Embryonic facial prominence (tissue), 1 donor: ENCODE data around the gene OCA2.
"Not testable (repeated sequence)": the region's sequence is repeated elsewhere in the genome, so short reads cannot be mapped to it uniquely, and the experiment has no call there.

Source experiments
- DNase-seq: peaks from one replicate; pipeline ENCODE4 v3.0.0-alpha.2; 2016; ENCODE audit errors: extremely low spot score

Gene OCA2

GRCh38 chr15:27771892-27772291, 327.2 kb downstream of the OCA2 start:
- no peak for DNase-seq

GRCh38 chr15:27770769-27771554, 328.2 kb downstream of the OCA2 start:
- DNase-seq = no peak

- no peak for DNase-seq
These were observed 329.0 kb downstream of the OCA2 start for GRCh38 chr15:27770086-27770607.

GRCh38 chr15:27769652-27770051, 329.5 kb downstream of the OCA2 start:
- no peak for DNase-seq

- no peak for DNase-seq
These were observed 330.2 kb downstream of the OCA2 start for GRCh38 chr15:27768732-27769475.

GRCh38 chr15:27767918-27768640, 331.0 kb downstream of the OCA2 start:
- DNase-seq = no peak

- not testable (repeated sequence) for DNase-seq
These were observed 331.7 kb downstream of the OCA2 start for GRCh38 chr15:27767430-27767829.

- DNase-seq = no peak
These were observed 334.8 kb downstream of the OCA2 start for GRCh38 chr15:27764339-27764738.

GRCh38 chr15:27763514-27763913, 335.6 kb downstream of the OCA2 start:
- no peak for DNase-seq

GRCh38 chr15:27762471-27762870, 336.6 kb downstream of the OCA2 start:
- no peak for DNase-seq

- DNase-seq = no peak
These were observed 342.1 kb downstream of the OCA2 start for GRCh38 chr15:27757052-27757451.

- no peak for DNase-seq
These were observed 346.4 kb downstream of the OCA2 start for GRCh38 chr15:27752691-27753090.

- no peak for DNase-seq
These were observed 351.1 kb downstream of the OCA2 start for GRCh38 chr15:27747997-27748396.

GRCh38 chr15:27746401-27746955, 352.6 kb downstream of the OCA2 start:
- DNase-seq = no peak

- DNase-seq = no peak
These were observed 354.5 kb downstream of the OCA2 start for GRCh38 chr15:27744641-27745040.

- DNase-seq = no peak
These were observed 355.5 kb downstream of the OCA2 start for GRCh38 chr15:27743638-27744037.

GRCh38 chr15:27742751-27743477, 356.2 kb downstream of the OCA2 start:
- DNase-seq = no peak

- no peak for DNase-seq
These were observed 357.8 kb downstream of the OCA2 start for GRCh38 chr15:27741226-27741860.

GRCh38 chr15:27734785-27735495, 364.2 kb downstream of the OCA2 start:
- DNase-seq = no peak

GRCh38 chr15:27731776-27732175, 367.3 kb downstream of the OCA2 start:
- no peak for DNase-seq
